ENCODE measurements around the gene ARMC9. TPM values are rescaled to one million over a fixed set of nuclear protein-coding genes. Genes with fewer than 3 reads are reported as not detected.
A peak's percentile ranks its signal among the peaks of the same experiment; 100 is the strongest.

The ARMC9 gene
- total RNA-seq, 4 donors from 2014 or later: 2.2 to 6.9 (median 5.3) TPM

DNA sequence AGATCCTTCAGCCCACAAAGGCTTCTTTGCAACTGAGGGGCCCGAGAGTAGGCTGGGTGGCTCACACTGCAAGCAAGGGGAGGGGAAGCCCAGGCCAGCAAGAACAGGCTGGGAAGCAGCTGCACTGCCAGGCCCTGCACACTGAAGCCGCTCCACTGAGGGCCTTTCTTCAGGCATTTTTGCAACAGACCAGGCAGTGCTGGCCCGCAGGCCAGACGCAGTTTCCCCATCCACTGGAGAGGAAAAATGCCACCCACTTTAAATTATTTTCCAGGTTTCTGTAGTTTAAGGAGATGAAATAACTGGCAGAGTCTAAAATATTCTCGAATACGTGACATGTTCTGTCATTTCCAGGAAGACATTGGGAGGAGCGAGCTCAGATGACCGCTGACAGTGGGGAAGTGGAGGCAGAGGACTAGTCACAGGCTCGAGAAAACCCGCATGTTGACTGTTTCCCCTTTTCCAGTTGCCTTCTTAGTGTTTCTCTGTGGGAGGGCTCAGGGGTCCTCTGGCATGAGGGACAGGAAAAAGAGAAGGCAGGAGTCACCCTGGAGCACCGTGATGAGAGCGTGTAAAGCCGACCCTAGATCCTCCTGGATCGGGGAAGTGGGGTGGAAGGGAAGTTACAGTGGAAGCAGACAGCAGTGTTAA lies 143.8 kb downstream of the ARMC9 start:
- no peak overlapping the region for H3K4me3 ChIP-seq (ENCODE audit: low read depth, poor library complexity, severe bottlenecking)
- intact Hi-C loops (cut with DNase I; ENCODE audit: low total_unique reads): no loop called here
- 89% methylated on average over 14 of the region's 14 CpGs for WGBS, 2 donors
- TF ChIP-seq CTCF (IDR thresholded peaks at IDR 0.05) (no peak), POLR2A (IDR thresholded peaks at IDR 0.05) (no peak)
- peak in 1 of 2 donors; percentile 68 for DNase-seq (ENCODE audit: low spot score in 2 of 2)

- H3K4me3 ChIP-seq (ENCODE audit: low read depth, poor library complexity, severe bottlenecking): no peak overlapping the region
- WGBS, 2 donors: 84 to 87% methylated on average over 4 of the region's 4 CpGs
- no peak for TF ChIP-seq POLR2A (IDR thresholded peaks at IDR 0.05)
- TF ChIP-seq CTCF (IDR thresholded peaks at IDR 0.05): no peak
- intact Hi-C loops (cut with DNase I; ENCODE audit: low total_unique reads): no loop called here
- peak in 1 of 2 donors; percentile 66 for DNase-seq (ENCODE audit: low spot score in 2 of 2)
These were observed 144.7 kb downstream of the ARMC9 start for GRCh38 chr2:231343006-231343710.

- no peak overlapping the region for H3K4me3 ChIP-seq (ENCODE audit: low read depth, poor library complexity, severe bottlenecking)
- TF ChIP-seq CTCF (IDR thresholded peaks at IDR 0.05) (no peak), POLR2A (IDR thresholded peaks at IDR 0.05) (no peak)
- 81 to 82% methylated on average over 3 of the region's 3 CpGs for WGBS, 2 donors
- no peak for DNase-seq (ENCODE audit: low spot score in 2 of 2)
- intact Hi-C loops (cut with DNase I; ENCODE audit: low total_unique reads): no loop called here
These were observed 145.6 kb downstream of the ARMC9 start for GRCh38 chr2:231343988-231344387.

DNA sequence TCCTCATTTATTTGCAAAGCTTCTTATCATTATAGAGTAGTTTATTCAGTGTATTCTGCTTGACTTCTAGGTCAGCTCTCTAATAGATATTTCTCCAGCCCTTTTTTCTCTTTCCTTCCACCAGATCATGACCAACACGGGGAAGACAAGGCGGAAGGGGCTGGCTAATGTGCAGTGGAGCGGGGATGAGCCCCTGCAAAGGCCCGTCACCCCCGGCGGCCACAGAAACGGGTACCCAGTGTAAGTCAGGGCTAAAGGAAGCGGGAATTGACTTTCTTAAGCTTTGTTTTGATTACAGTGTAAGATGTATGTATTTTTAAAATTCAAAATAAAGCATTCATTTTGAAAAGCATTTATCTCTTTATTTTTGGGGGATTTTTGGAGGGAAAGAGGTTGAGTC lies 146.4 kb downstream of the ARMC9 start:
- WGBS, 2 donors: 92 to 95% methylated on average over 8 of the region's 8 CpGs
- intact Hi-C loops (cut with DNase I; ENCODE audit: low total_unique reads): no loop called here
- H3K4me3 ChIP-seq (ENCODE audit: low read depth, poor library complexity, severe bottlenecking): no peak overlapping the region
- DNase-seq (ENCODE audit: low spot score in 2 of 2): peak in 1 of 2 donors; percentile 59
- no peak for TF ChIP-seq POLR2A (IDR thresholded peaks at IDR 0.05)

DNA sequence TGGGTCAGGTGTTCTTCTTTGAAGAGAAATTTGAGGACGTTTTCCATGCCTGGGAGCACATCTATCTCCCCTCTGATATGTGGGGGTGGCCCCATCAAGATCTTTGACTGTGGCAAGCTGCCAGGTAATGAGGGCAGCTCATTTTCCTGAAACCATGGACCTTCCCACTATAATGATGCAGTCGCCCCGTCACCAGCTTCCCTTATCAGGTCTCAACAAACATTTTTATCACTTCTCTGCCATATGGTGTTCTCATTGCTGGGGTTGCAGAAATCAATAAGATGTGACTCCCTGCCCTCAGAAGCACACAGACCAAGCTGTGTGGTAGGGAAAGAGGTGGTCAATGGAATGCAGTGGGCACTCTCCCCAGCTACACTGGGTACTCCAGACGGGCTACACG lies 148.7 kb downstream of the ARMC9 start:
- peak in 1 of 2 donors; percentile 49 for DNase-seq (ENCODE audit: low spot score in 2 of 2)
- no peak for TF ChIP-seq CTCF (IDR thresholded peaks at IDR 0.05)
- 92% methylated on average over 5 of the region's 5 CpGs for WGBS, 2 donors
- H3K4me3 ChIP-seq (ENCODE audit: low read depth, poor library complexity, severe bottlenecking): no peak overlapping the region
- intact Hi-C loops (cut with DNase I; ENCODE audit: low total_unique reads): no loop called here

GRCh38 chr2:231347638-231348037 lies 149.2 kb downstream of the ARMC9 start:
- DNase-seq (ENCODE audit: low spot score in 2 of 2): no peak
- intact Hi-C loops (cut with DNase I; ENCODE audit: low total_unique reads): no loop called here
- no peak for TF ChIP-seq POLR2A (IDR thresholded peaks at IDR 0.05)
- no peak for TF ChIP-seq CTCF (IDR thresholded peaks at IDR 0.05)
- no peak overlapping the region for H3K4me3 ChIP-seq (ENCODE audit: low read depth, poor library complexity, severe bottlenecking)
- WGBS, 2 donors: 97 to 100% methylated on average over 1 of the region's 1 CpG

All from lower leg skin (tissue), 4 donors.